ENCODE data around the gene TMEM115. TPM values are rescaled to one million over a fixed set of nuclear protein-coding genes. Genes with fewer than 3 reads are reported as not detected.

TMEM115 gene
- total and polyA plus RNA-seq, 2 of the 13 experiments (the other 11 are each of a cell fraction or from before 2014, with no cell fraction given) = 22.1 to 30.7 TPM

GRCh38 chr3:50381383-50381782 lies 22.1 kb upstream of the TMEM115 start:
- in situ Hi-C loops (cut with HindIII; ENCODE audit: extremely low pct_ligation_motif_present, low pct_unique_long_range_greater_than_20kb) (no loop called here), intact Hi-C loops (cut with micrococcal nuclease; ENCODE audit: unreplicated experiment) (no loop called here)
- Histone ChIP-seq H3K79me2 (ENCODE audit: insufficient read depth, low read length) (no peaks in the 10 kb centered on the region), H3K4me1 (ENCODE audit: insufficient read depth, low read length) (peaks cover 16% of the 10 kb centered on the region), H2AFZ (ENCODE audit: low read length) (no peak overlapping the region), H3K27ac (ENCODE audit: extremely low read length, insufficient read depth, low read length) (no peak overlapping the region), H3K27me3 (ENCODE audit: control insufficient read depth in 1 of 2, insufficient read depth in 2 of 2, low read length in 2 of 2) (peaks cover 7 to 37% of the 10 kb centered on the region in 2 experiments), H3K36me3 (replicated peaks in 1 of 2; ENCODE audit: control insufficient read depth in 1 of 2, insufficient read depth in 2 of 2, low read length in 2 of 2) (no peaks in the 10 kb centered on the region), H3K4me3 (replicated peaks in 1 of 3; ENCODE audit: insufficient read depth in 1 of 3, low read depth in 2 of 3, low read length in 3 of 3) (no peak overlapping the region), H4K20me1 (ENCODE audit: insufficient read depth, low read length) (no peaks in the 10 kb centered on the region), H3K9ac (ENCODE audit: insufficient read depth, low read depth, low read length) (no peak overlapping the region), H3K9me3 (ENCODE audit: low read length) (no peaks in the 10 kb centered on the region), H3K4me2 (ENCODE audit: low read depth, low read length) (no peak overlapping the region)
- ATAC-seq (no peak), DNase-seq (ENCODE audit: low spot score) (no peak), FAIRE-seq (no peak)
- POLR2A ChIA-PET = no interaction called here
- BruUV-seq (replicated peaks) = no TSS peak
- TF ChIP-seq FOXA3 (CRISPR knock-in tag; IDR thresholded peaks at IDR 0.05) (no peak), ZNF616 (CRISPR knock-in tag; IDR thresholded peaks at IDR 0.05; ENCODE audit: low read depth) (no peak), ZNF709 (CRISPR knock-in tag; IDR thresholded peaks at IDR 0.05) (no peak), SIX1 (CRISPR knock-in tag; IDR thresholded peaks at IDR 0.05; ENCODE audit: borderline replicate concordance) (no peak)
- CTCF ChIA-PET (ENCODE audit: low intra/inter-chr PET ratio, low total read pairs) = no interaction called here
- WGBS (ENCODE audit: low lambda C conversion rate) = no CpG with 5 or more reads among the region's 4 CpGs

GRCh38 chr3:50380405-50381085 lies 21.2 kb upstream of the TMEM115 start:
- no TSS peak for BruUV-seq (replicated peaks)
- no peak overlapping the region for H3K4me2 ChIP-seq (ENCODE audit: low read depth, low read length)
- no peak overlapping the region for H3K9ac ChIP-seq (ENCODE audit: insufficient read depth, low read depth, low read length)
- H3K36me3 ChIP-seq (replicated peaks in 1 of 2; ENCODE audit: control insufficient read depth in 1 of 2, insufficient read depth in 2 of 2, low read length in 2 of 2) = no peaks in the 10 kb centered on the region
- H3K4me1 ChIP-seq (ENCODE audit: insufficient read depth, low read length) = peaks cover 16% of the 10 kb centered on the region
- POLR2A ChIA-PET = no interaction called here
- intact Hi-C loops (cut with micrococcal nuclease; ENCODE audit: unreplicated experiment) = no loop called here
- TF ChIP-seq YY1 (IDR thresholded peaks at IDR 0.05; ENCODE audit: insufficient read depth, insufficient replicate concordance, low read depth, low read length) = no peak
- TF ChIP-seq KLF15 (CRISPR knock-in tag; IDR thresholded peaks at IDR 0.05; ENCODE audit: borderline replicate concordance) = no peak
- TF ChIP-seq FOXA3 (CRISPR knock-in tag; IDR thresholded peaks at IDR 0.05) = no peak
- TF ChIP-seq PAF1 (CRISPR knock-in tag; IDR thresholded peaks at IDR 0.05) = no peak
- no peak for TF ChIP-seq ZNF296 (CRISPR knock-in tag; conservative IDR thresholded peaks at IDR 0.05)
- TF ChIP-seq ZNF652 (CRISPR knock-in tag; IDR thresholded peaks at IDR 0.05; ENCODE audit: borderline replicate concordance, low read depth) = no peak
- ATAC-seq (no peak), FAIRE-seq (no peak), DNase-seq (ENCODE audit: low spot score) (no peak)
- in situ Hi-C loops (cut with HindIII; ENCODE audit: extremely low pct_ligation_motif_present, low pct_unique_long_range_greater_than_20kb) = no loop called here
- no peak overlapping the region for H3K4me3 ChIP-seq (replicated peaks in 1 of 3; ENCODE audit: insufficient read depth in 1 of 3, low read depth in 2 of 3, low read length in 3 of 3)
- no peaks in the 10 kb centered on the region for H4K20me1 ChIP-seq (ENCODE audit: insufficient read depth, low read length)
- CTCF ChIA-PET (ENCODE audit: low intra/inter-chr PET ratio, low total read pairs) = no interaction called here
- H3K27me3 ChIP-seq (ENCODE audit: control insufficient read depth in 1 of 2, insufficient read depth in 2 of 2, low read length in 2 of 2) = peaks cover 12 to 38% of the 10 kb centered on the region in 2 experiments; a peak in 4 of 5 replicates
- H2AFZ ChIP-seq (ENCODE audit: low read length) = no peak overlapping the region
- no peaks in the 10 kb centered on the region for H3K9me3 ChIP-seq (ENCODE audit: low read length)
- 25% methylated on average over 13 of the region's 17 CpGs for WGBS (ENCODE audit: low lambda C conversion rate)
- no peak overlapping the region for H3K27ac ChIP-seq (ENCODE audit: extremely low read length, insufficient read depth, low read length)
- H3K79me2 ChIP-seq (ENCODE audit: insufficient read depth, low read length) = no peaks in the 10 kb centered on the region

All from HepG2 (cell line).